HTERT RPE-1 (cell line): ENCODE measurements around the gene MED1.
"Not testable (repeated sequence)": the region's sequence is repeated elsewhere in the genome, so short reads cannot be mapped to it uniquely, and the experiment has no call there.

Experiments used
- in situ Hi-C: fragments of 300-500 bp; cut with MboI; formaldehyde crosslinking; loops from 4 replicates; pipeline ENCODE4 v1.14.3; 2020; ENCODE audit warnings: low sequenced_read_pairs

The MED1 gene

GRCh38 chr17:39450847-39451581 is at the start of gene MED1:
TSS of gene MED1 (minus strand) at chr17:39451263. CDS start at chr17:39451062, 201 bp downstream.
- in situ Hi-C loops: no loop called here

- in situ Hi-C loops: not testable (repeated sequence)
These were observed 45.9 kb upstream of the MED1 start for GRCh38 chr17:39496921-39497320.

- in situ Hi-C loops: no loop called here
These were observed 36.9 kb upstream of the MED1 start for GRCh38 chr17:39487946-39488345.

GRCh38 chr17:39487490-39487889 is 36.4 kb upstream of the MED1 start:
- in situ Hi-C loops: not testable (repeated sequence)

GRCh38 chr17:39486242-39486641 is 35.2 kb upstream of the MED1 start:
- in situ Hi-C loops: no loop called here

- in situ Hi-C loops: no loop called here
These were observed 34.5 kb upstream of the MED1 start for GRCh38 chr17:39485555-39485954.

GRCh38 chr17:39484178-39484577 is 33.1 kb upstream of the MED1 start:
- in situ Hi-C loops: no loop called here

GRCh38 chr17:39483506-39483905 is 32.4 kb upstream of the MED1 start:
- in situ Hi-C loops: no loop called here

GRCh38 chr17:39479631-39480030 is 28.6 kb upstream of the MED1 start:
- in situ Hi-C loops: not testable (repeated sequence)

GRCh38 chr17:39473310-39473709 is 22.2 kb upstream of the MED1 start:
- in situ Hi-C loops: no loop called here

GRCh38 chr17:39468610-39469009 is 17.5 kb upstream of the MED1 start:
- in situ Hi-C loops: not testable (repeated sequence)

GRCh38 chr17:39464639-39465181 is 13.6 kb upstream of the MED1 start:
- in situ Hi-C loops: not testable (repeated sequence)

- in situ Hi-C loops: no loop called here
These were observed 11.7 kb upstream of the MED1 start for GRCh38 chr17:39462631-39463375.

- in situ Hi-C loops: no loop called here
These were observed 11.0 kb upstream of the MED1 start for GRCh38 chr17:39461926-39462569.

GRCh38 chr17:39461113-39461925 is 10.3 kb upstream of the MED1 start, which contains the start of gene CDK12:
TSS of gene CDK12 (plus strand) at chr17:39461486. CDS start at chr17:39462072, 586 bp downstream.
- in situ Hi-C loops: no loop called here

GRCh38 chr17:39455919-39456318 is 4.9 kb upstream of the MED1 start:
- in situ Hi-C loops: no loop called here

GRCh38 chr17:39450051-39450450 is 1.0 kb downstream of the MED1 start:
- in situ Hi-C loops: no loop called here

- in situ Hi-C loops: no loop called here
These were observed 3.5 kb downstream of the MED1 start for GRCh38 chr17:39447561-39447960.

- in situ Hi-C loops: no loop called here
These were observed 7.7 kb downstream of the MED1 start for GRCh38 chr17:39443326-39443725.

- in situ Hi-C loops: not testable (repeated sequence)
These were observed 11.2 kb downstream of the MED1 start for GRCh38 chr17:39439868-39440267.

GRCh38 chr17:39429600-39429999 is 21.5 kb downstream of the MED1 start:
- in situ Hi-C loops: no loop called here
